Ascending aorta (tissue), 2 donors: ENCODE measurements around the gene KLF15. TPM values are rescaled to one million over a fixed set of nuclear protein-coding genes. Genes with fewer than 3 reads are reported as not detected.

Experiments
- DNase-seq, 2 donors: peaks; one replicate each; pipeline ENCODE4 v3.0.0-alpha.2; 2019; ENCODE audit warnings: low spot score in 2 of 2
- H3K27ac ChIP-seq, 2 donors: fragments of 200-600 bp; sonication (generic); one replicate each; pipeline ENCODE4 v1.5.1; 2016 to 2017; ENCODE audit warnings: mild to moderate bottlenecking in 1 of 2
- H3K27me3 ChIP-seq: fragments of 200-600 bp; sonication (generic); one replicate; pipeline ENCODE4 v1.5.1; 2017
- H3K36me3 ChIP-seq, 2 donors: fragments of 200-600 bp; sonication (generic); one replicate each; pipeline ENCODE4 v1.5.1; 2016
- H3K4me1 ChIP-seq, 2 donors: fragments of 200-600 bp; sonication (generic); one replicate each; pipeline ENCODE4 v1.5.1; 2016 to 2017; ENCODE audit warnings: mild to moderate bottlenecking in 1 of 2
- H3K4me3 ChIP-seq, 2 donors: fragments of 200-600 bp; sonication (generic); one replicate each; pipeline ENCODE4 v1.5.1; 2016 to 2017; ENCODE audit warnings: mild to moderate bottlenecking in 1 of 2
- H3K9me3 ChIP-seq, 2 donors: fragments of 200-600 bp; sonication (generic); one replicate each; pipeline ENCODE4 v1.5.1; 2016
- CTCF ChIP-seq, 3 experiments: fragments of 200-600 bp in 2 of 3; fragments of 450-650 bp in 1 of 3; sonication (generic) in 2 of 3; IDR thresholded peaks; one replicate each; pipeline ENCODE4 v1.5.1; 2016 to 2019; ENCODE audit warnings: antibody characterized with exemption in 3 of 3, mild to moderate bottlenecking in 1 of 3, moderate library complexity in 1 of 3
- intact Hi-C: fragments of 100-400 bp; cut with DNase I; formaldehyde crosslinking; loops from one replicate; pipeline ENCODE4 v1.15.1; 2023
- total RNA-seq: library from RNA; depleted of rRNA; stranded (reverse); fragments of >200 nt; gene quantifications from one replicate; pipeline ENCODE4 v1.1.0, GENCODE V29; 2016

Gene KLF15
- total RNA-seq, 1 donor from 2014 or later: 74.0 TPM

- intact Hi-C loops: no loop called here
- H3K27ac ChIP-seq: peak overlapping the region in 1 of 2 donors; percentile 17
These were observed 8.8 kb downstream of the KLF15 start for GRCh38 chr3:126348308-126348920.

GRCh38 chr3:126347543-126348161 is 9.6 kb downstream of the KLF15 start:
- intact Hi-C loops: no loop called here

More at GRCh38 chr3:126348308-126348920, 8.8 kb downstream of the KLF15 start:
- no peaks in the 10 kb centered on the region for H3K27me3 ChIP-seq
- peaks cover 81 to 95% of the 10 kb centered on the region in 2 donors for H3K36me3 ChIP-seq
- no peak overlapping the region for H3K4me3 ChIP-seq
- peak in 1 of 2 donors; percentile 47 for DNase-seq
- no peaks in the 10 kb centered on the region for H3K9me3 ChIP-seq
- no peak for TF ChIP-seq CTCF (IDR thresholded peaks at IDR 0.05)
- H3K4me1 ChIP-seq: peaks cover 8 to 57% of the 10 kb centered on the region in 2 donors

DNA sequence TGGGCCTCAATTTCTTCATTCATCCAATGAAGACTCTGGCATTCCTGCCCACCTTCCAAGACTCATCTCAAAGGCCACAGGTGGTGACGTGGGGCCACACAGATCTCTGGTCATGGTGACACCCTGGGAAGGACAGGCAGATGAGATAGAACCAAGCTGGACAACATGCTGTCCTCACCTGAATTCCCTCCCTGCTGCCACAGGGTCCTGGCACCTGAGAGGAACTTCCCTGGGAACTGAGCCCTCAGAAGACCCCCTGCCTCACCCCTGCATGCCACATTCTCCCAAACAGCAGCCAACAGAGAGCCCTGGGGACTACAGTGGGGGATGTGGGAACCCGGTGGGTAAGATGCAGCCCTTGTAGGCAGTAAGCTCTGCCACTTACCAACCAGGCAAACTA is 10.7 kb downstream of the KLF15 start:
- peak in 1 of 2 donors; percentile 47 for DNase-seq
- Histone ChIP-seq H3K4me1 (peaks cover 7 to 43% of the 10 kb centered on the region in 2 donors), H3K27me3 (no peaks in the 10 kb centered on the region), H3K36me3 (peaks cover 69 to 95% of the 10 kb centered on the region in 2 donors), H3K9me3 (peaks cover 0 to under 1% of the 10 kb centered on the region in 2 donors), H3K27ac (peak overlapping the region in 1 of 2 donors; percentile 10), H3K4me3 (no peak overlapping the region)
- intact Hi-C loops: no loop called here
- TF ChIP-seq CTCF (IDR thresholded peaks at IDR 0.05): no peak

More at GRCh38 chr3:126347543-126348161, 9.6 kb downstream of the KLF15 start:
- peak in 1 of 2 donors; percentile 58 for DNase-seq
- peaks cover 81 to 95% of the 10 kb centered on the region in 2 donors for H3K36me3 ChIP-seq
- TF ChIP-seq CTCF (IDR thresholded peaks at IDR 0.05): no peak
- H3K4me3 ChIP-seq: no peak overlapping the region
- H3K9me3 ChIP-seq: no peaks in the 10 kb centered on the region
- peaks cover 10 to 52% of the 10 kb centered on the region in 2 donors for H3K4me1 ChIP-seq
- no peaks in the 10 kb centered on the region for H3K27me3 ChIP-seq
- no peak overlapping the region for H3K27ac ChIP-seq

DNA sequence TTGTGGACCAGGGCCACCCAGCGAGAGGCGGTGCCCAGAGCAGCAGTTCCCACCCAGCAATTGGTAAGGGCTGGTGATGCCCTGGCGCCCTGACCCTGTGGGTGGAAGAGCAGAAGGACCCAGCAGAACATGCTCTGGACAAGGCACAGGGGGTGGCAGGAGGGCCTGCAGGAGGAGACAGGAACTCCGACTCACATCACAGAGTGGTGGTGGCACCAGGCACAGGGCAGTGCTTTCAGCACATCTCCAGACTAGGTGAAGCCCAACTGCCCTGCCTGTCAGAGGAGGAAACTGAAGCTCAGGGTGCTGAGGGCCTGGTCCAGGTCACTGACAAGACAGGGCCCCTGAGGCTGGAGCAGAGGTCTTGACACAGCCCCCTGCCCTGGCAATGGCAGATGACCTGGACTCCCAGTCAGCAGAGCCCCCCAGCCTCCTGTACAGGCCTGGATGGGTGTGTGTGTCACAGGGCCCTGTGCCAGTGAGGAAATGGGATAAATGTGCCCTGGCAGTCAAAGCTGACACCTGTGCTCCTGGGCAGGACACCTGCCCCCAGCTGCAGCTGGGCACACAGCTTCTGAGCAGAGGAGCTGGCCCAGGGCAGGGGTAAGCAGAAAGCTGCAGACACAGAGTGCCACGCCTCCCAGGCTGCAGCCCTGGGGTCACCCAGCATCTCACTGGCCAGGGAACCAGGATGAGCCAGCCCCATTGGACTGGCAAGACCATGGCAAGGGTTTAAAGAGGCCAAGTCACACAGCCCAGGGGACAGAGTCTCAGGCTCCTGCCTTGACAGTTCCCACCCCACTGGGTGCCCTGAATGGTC is 11.4 kb downstream of the KLF15 start:
- peak overlapping the region in 1 of 2 donors; percentile 10 for H3K27ac ChIP-seq
- H3K4me1 ChIP-seq: peaks cover 4 to 37% of the 10 kb centered on the region in 2 donors
- peaks cover 0 to 6% of the 10 kb centered on the region in 2 donors for H3K9me3 ChIP-seq
- no peak overlapping the region for H3K4me3 ChIP-seq
- intact Hi-C loops: no loop called here
- peak in 1 of 2 donors; percentile 57 for DNase-seq
- H3K36me3 ChIP-seq: peaks cover 63 to 95% of the 10 kb centered on the region in 2 donors
- no peaks in the 10 kb centered on the region for H3K27me3 ChIP-seq
- TF ChIP-seq CTCF (IDR thresholded peaks at IDR 0.05): no peak

DNA sequence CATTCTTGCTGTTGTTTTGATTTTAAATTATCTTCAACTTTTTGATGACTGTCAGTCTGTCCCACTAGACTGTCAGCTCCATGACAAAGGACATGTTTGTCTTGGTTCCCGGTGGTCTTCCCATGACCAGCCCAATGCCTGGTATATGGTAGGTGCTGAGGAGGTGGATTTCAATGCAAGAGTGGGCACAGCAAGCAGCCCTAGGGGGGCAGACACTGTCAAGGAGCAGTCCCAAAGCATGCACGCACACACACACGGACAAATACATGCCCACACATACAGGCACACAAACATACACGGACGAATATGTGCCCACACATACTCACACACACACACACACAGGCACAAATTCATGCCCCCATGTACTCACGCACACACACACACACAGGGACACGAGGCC is 12.0 kb downstream of the KLF15 start:
- Histone ChIP-seq H3K4me3 (no peak overlapping the region), H3K27me3 (no peaks in the 10 kb centered on the region), H3K36me3 (peaks cover 66 to 92% of the 10 kb centered on the region in 2 donors), H3K4me1 (peaks cover 4 to 31% of the 10 kb centered on the region in 2 donors), H3K9me3 (peaks cover 0 to 13% of the 10 kb centered on the region in 2 donors), H3K27ac (peak overlapping the region in 1 of 2 donors; percentile 8)
- TF ChIP-seq CTCF (IDR thresholded peaks at IDR 0.05): no peak
- DNase-seq: no peak
- intact Hi-C loops: no loop called here
